GM18498 (cell line): ENCODE measurements around the gene CDHR2.
"Not testable (repeated sequence)": the region's sequence is repeated elsewhere in the genome, so short reads cannot be mapped to it uniquely, and the experiment has no call there.

Experiments used
- ATAC-seq: cut with Tn5 transposase; IDR thresholded peaks from one replicate; pipeline ENCODE4 v1.9.1; 2021; ENCODE audit warnings: mild to moderate bottlenecking, moderate library complexity; ENCODE audit not compliant: unreplicated experiment

The CDHR2 gene

DNA sequence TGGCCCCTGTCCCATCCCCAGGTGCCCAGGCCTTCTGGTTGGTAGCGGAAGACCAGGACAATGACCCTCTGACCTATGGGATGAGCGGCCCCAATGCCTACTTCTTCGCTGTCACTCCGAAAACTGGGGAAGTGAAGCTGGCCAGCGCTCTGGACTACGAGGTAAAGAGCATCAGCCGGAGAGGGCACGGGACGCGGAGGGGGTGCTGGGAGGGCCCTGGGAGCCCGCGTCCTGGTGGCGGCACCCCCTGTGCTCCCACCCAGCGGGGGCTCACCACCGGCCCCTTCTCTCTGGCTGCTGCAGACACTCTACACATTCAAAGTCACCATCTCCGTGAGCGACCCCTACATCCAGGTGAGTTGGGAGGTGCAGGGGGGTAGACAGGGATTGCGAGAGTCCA is 19.5 kb downstream of the CDHR2 start:
- no peak for ATAC-seq

DNA sequence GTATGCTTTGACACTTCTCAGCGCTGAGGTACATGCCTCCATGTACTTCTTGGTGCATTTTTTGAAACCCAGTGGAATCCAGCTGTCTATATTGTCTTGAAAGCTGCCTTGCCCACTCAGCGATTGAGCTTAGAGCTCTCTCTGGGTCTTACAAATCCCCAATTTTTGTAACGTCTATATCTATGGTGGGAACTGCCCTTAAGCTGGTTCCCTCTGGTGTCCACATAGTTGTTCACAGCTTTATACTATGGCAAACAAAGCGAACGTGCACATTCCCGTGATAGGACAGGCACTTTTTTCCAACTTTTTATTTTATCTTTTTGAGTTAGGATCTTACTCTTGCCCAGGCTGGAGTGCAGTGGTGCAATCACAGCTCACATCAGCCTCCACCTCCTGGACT is 20.9 kb downstream of the CDHR2 start:
- no peak for ATAC-seq

DNA sequence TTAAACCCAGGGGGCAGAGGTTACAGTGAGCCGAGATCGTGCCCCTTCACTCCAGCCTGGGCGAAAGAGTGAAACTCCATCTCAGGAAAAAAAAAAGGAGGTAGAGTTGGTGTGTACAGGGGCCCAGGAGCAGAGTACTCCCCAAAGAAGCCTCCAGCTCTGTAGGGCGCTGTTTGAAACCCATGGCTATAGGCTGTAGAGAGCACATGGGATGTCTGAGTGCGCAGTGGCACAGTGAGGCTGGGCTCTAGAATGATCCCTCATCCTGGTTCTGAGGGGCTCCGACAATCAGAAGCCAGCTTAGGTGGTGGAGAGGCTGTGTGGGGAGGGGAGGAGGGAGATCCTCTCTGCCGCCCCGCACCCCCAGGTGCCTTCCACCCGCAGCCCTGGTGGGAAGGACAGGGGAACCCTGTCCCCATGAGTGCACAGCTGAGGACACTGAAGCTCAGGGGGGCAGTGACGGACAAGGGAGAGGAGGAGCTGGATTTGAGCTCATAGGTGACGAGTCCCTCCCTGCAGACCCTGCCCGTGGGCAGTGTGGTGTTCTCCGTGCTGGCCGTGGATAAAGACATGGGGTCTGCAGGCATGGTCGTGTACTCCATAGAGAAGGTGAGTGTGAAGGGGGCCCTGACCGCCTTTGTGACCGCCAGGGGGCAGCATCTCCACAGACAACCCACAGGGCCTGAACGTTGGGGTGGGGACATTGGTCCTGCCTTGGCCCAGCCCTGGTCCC is 24.6 kb downstream of the CDHR2 start:
- ATAC-seq: peak; percentile 64

DNA sequence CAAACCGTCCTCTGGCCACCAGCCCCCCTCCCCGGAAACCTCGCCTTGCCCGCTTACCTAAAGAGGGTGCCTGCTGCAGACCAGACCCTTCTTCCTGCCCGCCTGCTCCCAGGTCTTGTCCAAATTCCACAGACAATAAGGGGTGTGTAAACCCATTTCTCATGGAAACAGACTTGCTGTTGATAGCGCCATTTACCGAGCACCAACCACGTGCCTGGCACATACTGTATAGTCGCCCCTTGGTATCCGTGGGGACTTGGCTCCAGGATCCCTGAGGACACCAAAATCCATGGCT is 25.1 kb downstream of the CDHR2 start:
- ATAC-seq: no peak

DNA sequence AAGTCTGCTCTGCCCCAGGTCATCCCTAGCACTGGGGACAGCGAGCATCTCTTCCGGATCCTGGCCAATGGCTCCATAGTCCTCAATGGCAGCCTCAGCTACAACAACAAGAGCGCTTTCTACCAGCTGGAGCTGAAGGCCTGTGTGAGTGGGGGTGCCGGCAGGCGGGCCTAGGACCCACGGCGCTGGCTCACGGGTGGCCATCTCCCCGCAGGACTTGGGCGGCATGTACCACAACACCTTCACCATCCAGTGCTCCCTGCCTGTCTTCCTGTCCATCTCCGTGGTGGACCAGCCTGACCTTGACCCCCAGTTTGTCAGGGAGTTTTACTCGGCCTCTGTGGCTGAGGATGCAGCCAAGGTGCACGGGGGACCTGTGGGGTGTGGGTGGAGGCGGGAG is 25.9 kb downstream of the CDHR2 start:
- ATAC-seq: no peak

DNA sequence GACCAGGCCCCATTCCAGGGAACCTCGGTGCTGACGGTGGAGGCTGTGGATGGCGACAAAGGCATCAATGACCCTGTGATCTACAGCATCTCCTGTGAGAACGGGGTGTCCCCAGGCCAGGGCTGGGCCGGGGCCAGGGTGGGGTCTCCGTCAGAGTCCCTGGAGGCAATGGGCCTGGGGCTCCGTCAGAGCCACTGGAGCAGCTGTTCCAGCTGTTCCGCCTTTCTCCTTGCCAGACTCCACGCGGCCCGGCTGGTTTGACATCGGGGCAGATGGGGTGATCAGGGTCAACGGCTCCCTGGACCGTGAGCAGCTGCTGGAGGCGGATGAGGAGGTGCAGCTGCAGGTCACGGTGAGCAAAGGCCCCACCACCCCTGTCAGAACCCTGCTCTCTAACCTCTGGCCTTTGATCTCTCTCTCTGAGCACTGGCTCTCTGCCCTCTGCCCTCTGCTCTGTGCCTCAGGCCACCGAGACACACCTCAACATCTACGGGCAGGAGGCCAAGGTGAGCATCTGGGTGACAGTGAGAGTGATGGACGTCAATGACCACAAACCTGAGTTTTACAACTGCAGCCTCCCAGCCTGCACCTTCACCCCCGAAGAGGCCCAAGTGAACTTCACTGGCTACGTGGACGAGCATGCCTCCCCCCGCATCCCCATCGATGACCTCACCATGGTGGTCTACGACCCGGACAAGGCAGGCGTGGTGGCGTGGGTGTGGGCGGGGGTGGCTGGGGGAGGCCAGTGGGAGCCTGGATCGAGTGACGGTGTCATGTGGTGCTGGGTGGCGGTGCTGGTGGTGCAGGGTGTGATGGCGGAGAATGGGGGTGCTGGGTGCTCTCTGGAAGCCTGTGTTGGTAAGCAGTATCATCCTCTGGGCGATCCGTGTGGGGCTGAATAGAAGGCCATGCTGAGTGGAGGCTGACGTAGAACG is 26.6 kb downstream of the CDHR2 start:
- no peak for ATAC-seq

DNA sequence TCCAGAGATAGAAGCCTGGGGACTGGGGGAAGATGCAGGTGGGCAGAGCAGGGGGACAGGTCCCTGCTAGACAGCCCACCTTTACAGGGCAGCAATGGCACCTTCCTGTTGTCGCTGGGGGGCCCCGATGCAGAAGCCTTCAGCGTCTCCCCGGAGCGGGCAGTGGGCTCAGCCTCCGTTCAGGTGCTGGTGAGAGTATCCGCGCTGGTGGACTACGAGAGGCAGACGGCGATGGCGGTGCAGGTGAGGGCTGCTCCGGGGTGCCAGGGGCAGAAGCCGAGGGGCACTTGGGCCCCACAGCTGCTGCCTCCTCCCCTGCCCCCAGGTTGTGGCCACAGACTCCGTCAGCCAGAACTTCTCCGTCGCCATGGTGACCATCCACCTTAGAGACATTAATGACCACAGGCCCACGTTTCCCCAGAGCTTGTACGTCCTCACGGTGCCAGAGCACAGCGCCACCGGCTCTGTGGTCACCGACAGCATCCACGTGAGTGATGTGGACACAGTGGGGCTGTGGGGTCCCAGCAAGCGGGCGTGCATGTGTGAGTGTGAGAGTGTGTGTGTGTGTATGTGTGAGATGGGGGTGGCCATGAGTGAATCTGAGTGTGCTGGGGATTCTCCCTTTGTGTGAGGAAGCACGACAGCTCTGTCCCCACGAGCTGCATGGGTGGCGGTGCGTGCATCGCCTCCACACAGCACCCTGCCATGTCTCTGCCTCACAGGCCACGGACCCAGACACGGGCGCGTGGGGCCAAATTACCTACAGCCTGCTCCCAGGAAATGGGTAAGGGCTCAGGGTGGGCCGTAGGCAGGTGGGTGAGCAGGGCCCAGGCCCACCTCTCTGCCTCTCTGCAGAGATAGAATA is 28.4 kb downstream of the CDHR2 start:
- no peak for ATAC-seq

DNA sequence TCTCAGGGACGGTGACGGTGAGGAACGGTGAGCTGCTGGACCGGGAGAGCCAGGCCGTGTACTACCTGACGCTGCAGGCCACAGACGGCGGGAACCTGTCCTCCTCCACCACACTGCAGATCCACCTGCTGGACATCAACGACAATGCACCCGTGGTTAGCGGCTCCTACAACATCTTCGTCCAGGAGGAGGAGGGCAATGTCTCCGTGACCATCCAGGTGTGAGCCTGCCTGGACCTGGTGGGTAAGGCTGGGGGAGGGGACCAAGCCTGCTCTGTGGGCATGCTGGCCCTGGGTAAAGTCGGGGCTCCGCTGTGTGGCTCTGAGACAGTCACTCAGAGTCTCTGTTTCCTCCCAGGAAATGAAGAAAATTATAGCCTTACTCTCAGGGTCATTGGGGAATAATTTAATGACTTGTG is 29.3 kb downstream of the CDHR2 start:
- ATAC-seq: no peak

DNA sequence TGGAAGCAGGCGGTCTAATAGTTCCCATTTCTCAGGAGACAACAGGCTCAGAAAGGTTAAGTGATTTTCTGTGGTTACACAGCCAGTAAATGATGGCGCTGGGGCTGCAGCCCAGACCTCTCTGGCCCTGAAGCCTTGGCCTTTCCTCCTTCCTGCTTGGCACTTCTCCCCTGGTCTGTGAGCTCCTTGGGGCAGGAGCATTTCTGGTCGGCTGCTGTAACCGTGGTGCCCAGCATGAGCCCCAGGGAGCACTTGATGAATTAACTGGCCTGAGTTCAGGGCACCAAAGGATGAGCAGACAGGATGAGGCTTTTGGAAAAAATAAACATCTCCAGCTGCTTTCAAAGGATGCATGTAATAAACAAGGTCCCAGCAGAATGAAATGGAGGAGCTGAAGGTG is 30.2 kb downstream of the CDHR2 start:
- ATAC-seq: no peak

DNA sequence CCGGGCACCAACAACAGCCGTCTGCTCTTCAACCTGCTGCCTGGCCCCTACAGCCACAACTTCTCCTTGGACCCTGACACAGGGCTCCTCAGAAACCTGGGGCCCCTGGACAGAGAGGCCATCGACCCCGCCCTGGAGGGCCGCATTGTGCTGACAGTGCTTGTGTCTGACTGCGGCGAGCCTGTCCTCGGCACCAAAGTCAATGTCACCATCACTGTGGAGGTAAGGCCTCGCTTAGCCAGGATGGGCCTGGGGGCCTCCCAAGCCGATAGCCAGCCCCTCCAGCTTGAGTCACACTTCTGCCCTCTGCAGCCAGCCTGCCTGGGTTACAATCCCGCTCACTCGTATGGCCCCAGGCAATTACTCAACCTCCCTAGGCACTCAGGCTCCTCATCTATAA is 32.2 kb downstream of the CDHR2 start:
- ATAC-seq: no peak

DNA sequence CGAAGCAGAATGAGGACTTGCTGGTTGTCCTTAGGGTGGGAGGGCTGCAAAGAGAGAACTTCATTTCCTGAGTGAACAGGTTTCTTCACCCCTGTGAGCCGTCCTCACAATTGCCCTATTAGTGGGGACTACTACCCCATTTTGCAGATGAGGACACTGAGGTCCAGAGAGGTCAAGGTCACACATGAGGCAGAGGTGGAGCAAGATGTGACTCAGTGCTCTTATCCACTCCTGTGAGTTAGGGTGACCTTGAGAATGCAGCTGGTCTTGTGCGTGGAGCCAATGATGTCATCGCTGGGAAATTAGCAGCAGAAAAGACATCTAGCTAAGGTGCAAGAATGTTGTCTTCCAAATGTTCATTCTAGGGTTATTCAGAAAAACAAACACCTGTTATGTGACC is 33.9 kb downstream of the CDHR2 start:
- ATAC-seq: no peak

DNA sequence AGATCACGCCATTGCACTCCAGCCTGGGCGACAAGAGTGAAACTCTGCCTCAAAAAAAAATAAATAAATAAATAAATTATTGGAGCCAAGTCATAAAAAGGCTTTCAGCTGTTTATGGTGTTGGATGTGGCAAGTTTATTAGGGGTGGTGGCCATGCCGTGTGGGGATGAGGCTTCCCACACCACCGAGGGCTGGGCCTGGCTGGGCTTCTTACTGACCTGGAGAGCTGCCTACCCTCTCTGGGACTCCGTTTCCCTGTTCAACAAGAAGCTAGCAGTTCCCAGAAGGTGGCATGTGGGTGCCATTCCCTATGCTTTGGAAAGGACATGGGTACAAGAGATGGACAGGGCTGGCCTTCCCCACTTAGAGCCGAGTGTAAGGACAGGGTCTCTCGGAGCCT is 38.3 kb downstream of the CDHR2 start:
- ATAC-seq: no peak

DNA sequence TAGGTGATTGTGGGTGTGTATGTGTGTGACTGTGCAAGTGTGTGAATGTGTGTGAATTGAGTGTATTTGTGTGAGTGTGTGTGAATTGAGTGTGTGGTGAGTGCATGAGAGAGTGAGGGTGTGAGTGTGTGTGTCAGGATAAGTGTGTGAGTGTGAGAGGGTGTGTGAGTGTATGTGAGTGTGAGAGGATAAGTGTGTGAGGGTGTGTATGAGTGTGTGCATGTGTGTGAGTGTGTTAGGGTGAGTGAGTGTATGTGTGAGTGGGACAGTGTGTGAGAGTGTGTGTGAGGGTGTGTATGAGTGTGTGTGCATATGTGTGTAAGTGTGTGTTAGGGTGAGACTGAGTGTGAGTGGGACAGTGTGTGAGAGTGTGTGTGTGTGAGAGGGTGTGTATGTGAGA is 39.2 kb downstream of the CDHR2 start:
- ATAC-seq: no peak

DNA sequence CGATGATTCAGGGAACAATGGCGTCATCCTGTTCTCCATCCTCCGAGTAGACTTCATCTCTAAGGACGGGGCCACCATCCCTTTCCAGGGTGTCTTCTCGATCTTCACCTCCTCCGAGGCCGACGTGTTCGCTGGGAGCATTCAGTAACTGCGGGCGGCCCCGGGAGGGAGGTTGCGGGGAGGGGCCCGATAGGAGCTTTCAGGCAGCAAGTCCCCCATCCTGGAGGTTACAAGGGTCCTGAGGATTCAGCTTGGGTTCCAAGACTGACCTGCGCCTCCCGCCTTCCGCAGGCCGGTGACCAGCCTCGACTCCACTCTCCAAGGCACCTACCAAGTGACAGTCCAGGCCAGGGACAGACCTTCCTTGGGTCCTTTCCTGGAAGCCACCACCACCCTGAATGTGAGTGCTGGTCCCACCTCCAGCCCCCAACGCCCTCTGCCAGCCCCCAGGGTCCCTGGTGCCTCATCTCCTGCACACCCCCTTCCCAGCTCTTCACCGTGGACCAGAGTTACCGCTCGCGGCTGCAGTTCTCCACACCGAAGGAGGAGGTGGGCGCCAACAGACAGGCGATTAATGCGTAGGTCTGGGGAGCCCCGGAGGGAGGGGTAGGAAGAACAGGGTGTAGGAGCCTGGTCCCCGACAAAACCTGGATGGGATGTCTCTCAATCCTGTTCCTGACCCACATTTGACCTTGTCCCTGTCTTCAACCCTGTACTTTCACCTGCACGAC is 40.1 kb downstream of the CDHR2 start:
- ATAC-seq: no peak

DNA sequence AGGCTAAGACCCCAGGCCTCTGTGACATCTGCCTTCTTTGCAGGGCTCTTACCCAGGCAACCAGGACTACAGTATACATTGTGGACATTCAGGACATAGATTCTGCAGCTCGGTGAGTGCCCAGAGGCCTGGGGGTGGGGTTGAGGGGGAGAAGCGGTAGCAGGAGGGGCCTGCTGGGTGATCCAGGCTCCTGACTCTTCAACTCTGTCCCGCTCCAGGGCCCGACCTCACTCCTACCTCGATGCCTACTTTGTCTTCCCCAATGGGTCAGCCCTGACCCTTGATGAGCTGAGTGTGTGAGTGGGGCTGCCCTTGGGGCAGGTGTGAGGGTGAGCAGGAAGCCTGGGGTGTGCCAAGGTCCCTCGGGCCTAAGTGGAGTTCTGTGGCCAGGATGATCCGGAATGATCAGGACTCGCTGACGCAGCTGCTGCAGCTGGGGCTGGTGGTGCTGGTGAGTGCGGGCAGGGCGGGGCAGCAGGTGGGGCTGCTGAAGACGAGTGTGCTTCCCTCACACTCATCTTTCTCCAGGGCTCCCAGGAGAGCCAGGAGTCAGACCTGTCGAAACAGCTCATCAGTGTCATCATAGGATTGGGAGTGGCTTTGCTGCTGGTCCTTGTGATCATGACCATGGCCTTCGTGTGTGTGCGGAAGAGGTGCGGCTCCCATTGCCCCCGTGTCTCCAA is 41.0 kb downstream of the CDHR2 start:
- ATAC-seq: no peak

DNA sequence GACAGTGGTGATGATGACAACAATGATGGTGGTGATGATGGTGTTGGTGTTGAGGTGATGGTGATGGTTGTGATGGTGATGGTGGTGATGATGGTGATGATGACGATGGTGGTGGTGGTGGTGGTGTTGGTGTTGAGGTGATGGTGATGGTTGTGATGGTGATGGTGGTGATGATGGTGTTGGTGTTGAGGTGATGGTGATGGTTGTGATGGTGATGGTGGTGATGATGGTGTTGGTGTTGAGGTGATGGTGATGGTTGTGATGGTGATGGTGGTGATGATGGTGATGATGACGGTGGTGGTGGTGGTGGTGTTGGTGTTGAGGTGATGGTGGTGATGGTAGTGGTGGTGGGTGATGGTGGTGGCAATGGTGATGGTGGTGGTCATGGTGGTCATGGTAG is 42.5 kb downstream of the CDHR2 start:
- not testable (repeated sequence) for ATAC-seq

DNA sequence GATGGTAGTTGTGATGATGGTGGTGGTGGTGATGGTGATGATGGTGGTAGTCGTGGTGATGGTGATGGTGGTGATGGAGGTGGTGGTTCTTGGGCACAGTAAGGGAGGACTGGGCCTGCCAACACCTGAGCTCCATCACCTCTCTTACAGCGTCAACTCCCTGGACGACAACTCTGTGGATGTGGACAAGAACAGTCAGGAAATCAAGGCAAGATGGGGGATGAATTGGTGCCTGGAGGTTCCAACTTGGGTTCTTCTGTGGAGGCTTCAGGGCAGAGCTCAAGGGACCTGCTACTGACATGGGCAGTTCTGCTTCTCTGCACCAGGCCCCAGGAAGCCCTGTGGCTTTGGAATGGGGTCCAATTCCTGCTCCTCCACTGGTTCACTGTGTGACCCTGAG is 43.4 kb downstream of the CDHR2 start:
- no peak for ATAC-seq

DNA sequence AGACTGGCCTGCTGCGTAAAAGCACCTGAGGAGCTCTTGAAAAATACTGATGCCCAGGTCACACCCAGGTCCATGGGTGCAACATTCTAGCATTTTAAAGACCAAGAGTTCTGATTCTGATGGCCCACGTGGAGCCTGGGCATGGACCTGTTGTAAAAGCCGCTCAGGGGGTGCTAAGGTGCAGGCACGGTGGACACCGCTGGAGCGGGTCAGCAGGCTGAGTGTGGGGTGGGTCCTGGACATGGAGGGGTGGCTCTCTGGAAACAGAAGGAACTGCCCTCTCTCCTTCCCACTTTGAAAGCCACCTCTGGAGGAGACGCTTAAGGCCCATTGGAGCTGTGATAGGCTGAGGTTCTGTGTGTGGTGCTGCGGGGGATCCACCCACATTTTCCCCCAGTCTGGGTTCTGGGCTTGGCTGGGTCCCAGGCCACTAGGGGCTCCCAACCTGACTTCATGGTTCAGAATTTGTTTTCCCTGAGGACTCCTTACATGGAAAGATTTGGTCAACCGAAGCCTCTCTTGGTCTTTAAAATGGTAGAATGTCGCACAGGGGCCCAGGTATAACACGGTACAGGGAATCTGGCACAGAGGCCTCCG is 44.2 kb downstream of the CDHR2 start:
- no peak for ATAC-seq

DNA sequence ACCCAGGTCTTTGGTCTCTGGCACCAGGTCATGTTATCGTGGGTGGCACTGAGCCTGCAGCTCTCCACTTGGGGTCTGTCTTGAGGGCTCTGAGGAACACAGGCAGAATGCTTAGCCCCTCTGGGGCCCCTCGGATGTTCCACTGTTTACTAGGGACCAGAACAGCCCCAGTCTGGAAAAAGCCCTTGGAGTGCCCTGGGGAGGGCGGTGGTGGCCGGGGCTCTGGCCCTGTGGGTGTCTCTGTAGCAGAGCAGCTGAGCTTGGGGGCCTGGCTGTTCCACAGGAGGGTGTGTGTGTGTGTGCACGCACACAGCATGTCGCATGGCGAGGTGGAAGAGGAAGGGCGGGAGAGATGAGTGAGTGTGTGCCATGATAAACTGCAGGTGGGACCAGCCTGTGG is 45.4 kb downstream of the CDHR2 start:
- no peak for ATAC-seq

DNA sequence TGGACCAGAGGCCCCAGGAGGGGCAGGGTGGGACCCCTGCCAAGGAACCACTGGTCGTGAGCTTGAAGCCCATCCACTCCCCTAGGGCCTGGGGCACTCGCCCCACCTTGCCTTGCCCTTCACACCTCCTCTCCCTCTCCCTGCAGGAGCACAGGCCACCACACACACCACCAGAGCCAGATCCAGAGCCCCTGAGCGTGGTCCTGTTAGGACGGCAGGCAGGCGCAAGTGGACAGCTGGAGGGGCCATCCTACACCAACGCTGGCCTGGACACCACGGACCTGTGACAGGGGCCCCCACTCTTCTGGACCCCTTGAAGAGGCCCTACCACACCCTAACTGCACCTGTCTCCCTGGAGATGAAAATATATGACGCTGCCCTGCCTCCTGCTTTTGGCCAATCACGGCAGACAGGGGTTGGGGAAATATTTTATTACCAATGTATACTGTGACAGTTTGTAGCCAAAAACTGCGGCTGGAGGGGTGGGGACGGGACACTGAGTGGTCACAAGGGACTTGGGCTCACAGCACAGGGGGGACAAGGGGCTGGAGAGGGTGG is 46.3 kb downstream of the CDHR2 start:
- no peak for ATAC-seq
